ENCODE results near the gene NPNT.

NPNT gene

DNA sequence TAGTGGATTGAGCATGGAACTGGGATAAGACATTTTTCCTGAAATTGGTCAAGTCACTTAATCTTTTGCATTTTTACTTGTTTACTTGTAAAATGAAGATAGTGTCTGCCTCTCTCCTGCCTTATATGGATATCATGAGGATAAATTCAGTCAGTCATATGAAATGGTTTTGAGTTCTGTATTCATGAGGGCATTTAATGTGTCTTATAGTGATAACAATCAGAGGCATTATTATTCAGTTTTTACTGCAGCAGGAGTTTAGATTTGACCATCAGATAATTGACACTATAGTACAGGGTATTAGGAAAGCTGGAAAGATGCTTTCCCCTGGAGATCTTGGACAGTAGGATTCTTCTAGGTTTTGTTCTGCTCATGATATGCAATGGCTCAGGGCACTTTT lies 26.0 kb downstream of the NPNT start:
- DNase-seq, result no peak

DNA sequence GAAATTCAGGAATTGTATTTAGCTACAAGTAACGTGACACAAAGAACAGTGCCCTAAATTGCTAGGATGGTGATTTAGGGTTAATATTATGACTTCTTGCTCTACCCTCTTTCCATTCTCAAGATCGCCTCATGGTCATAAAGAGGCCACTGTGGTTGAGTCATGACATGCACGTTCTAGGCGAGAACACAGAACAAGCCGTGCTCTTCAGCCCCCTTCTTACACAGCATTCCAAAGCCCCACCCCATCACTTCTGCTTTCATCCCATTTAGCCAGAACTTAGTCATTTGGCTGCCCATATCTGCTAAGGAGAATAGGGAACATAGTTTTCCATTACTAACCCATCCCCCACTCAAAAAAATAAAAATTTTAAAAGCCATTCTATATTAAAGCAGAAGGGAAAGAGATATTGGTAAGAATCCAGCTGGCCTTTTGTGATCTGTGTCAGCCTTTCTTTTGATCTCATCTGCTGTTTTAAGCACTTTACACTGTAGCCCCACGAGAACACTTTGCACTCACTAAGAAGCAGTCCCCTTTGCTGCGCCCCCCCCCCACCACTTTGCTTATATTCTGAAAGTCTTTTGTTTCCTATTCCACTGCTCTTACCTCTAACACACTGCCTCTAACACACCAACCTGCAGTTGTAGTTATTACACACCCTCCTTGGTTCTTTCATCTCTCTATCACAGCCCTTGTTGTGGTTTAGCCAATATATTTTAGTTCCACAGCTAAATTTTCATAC lies 28.4 kb downstream of the NPNT start:
- DNase-seq, result no peak

DNA sequence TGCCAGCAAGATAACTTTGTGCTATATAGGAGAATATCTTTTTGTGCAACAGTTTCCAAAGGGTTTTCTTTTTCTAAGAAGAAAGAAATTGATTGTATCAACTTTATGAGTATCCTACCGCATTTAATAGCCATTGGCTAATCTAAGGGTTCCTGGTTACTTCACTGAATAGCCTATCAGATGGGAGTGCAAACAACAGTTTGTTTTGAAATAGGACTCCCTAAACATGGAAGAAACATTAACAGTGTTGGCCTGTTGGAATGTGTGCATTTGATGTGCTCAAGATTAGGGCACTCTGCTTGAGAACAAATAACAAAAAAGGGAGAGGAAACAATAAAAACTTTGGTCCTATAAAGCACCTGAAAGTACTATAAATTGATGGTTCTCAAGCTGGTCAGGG lies 29.1 kb downstream of the NPNT start:
- DNase-seq, result no peak

DNA sequence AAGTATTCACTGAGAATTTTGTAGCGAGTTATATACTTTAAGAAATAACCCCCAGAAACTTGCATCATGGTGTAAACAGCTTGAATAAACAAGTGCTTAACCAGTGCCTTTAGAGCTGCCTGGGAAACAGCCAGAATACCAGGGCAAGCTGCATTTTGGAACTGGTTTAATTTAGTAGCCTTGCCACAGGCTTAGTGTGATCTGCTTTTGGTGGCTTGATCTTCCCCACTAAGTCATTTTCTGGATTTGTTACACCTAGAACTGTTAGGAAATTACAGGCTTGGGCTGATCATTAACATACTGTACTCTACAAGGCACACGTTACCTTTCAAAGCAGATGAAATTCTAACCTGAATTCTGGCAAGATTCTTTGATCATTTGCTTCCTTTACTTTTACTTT lies 35.4 kb downstream of the NPNT start:
- no peak for DNase-seq

DNA sequence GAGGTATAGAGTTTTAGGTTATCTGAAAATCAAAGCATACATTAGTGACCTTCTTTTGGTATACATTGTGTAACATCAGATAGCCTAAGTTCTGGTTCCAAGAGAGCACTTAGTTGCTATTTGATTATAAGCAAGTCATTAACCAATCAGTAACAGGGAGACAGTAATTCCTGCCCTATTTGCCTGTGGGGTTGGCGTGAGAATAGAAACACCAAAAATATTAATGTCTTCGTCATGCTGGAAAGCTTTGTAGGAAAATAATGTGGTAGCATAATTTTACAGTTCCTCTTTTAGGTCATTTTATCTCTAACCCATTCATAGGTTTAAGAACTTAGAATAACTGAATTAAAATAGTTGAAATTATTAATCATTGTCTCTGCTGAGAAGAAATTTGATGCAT lies 37.8 kb downstream of the NPNT start:
- DNase-seq, result no peak

DNA sequence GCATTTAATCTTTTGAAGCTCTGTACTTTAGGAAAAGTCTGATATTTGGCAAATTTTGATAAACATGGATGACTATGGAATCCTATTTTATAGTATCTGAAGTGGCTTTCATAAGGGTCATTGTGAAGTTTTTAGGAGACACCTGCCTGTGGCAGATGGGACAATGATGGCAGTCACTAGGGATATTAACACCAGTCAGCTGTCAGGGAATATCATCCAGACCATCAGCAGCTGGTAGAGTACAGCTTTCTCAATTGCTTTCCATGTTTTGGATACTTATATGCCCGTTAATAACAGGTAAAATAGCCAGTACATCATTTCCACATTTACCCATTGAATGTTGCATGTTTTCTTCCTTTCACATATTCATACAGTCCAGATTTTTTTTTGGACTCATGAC lies 39.1 kb downstream of the NPNT start:
- DNase-seq, result no peak

DNA sequence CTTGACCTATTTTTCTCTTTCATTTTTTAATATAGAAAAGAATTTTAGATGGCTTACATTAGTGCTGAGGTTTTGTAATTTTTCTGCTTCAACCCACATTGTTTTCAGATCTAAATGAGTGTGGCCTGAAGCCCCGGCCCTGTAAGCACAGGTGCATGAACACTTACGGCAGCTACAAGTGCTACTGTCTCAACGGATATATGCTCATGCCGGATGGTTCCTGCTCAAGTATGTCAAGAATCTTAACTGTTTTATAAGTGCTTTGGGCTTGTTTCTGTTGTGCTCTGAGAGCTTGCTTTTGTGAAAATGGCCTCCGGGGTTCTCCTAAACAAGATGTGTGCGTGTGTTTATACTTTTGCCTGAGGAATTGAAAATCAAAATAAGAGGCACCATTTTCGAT lies 41.6 kb downstream of the NPNT start:
- DNase-seq, result peak; percentile 0

DNA sequence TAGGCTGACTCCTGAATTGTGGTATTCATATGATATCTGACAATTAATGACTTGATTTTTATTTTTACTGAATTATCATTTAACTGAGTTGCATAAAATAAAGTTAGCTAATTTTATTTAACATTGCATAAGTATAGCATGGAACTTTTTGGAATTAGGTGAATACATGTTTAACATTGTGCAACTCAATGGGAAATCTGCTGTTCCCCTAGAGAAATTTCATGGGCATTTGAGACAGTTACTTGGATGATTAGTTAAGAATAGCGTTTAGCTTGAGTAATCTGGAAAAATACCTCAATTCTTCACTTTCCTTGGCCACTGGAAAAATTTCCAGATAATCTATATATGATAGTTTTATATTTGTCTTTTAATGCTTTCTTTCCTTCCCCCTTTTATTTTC lies 42.5 kb downstream of the NPNT start:
- DNase-seq, result no peak

DNA sequence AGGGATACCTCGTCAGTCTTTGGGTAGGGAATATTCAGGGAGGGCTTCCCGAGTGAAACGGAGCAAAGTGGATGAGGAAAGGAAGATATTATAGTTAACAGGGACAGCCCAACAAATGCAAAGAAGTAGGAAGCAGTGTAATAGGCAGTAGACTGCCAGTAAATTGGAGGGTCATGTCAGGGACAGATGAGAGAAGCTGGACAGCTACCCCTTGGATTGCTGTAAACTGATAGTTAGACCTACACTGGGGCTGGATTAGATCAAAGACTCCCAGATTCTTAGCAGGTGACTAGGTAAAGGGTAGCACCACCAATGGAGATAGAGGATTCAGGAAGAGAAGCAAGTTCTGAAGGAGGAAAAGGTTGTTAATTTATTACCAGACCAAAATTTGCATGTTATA lies 48.0 kb downstream of the NPNT start:
- no peak for DNase-seq

DNA sequence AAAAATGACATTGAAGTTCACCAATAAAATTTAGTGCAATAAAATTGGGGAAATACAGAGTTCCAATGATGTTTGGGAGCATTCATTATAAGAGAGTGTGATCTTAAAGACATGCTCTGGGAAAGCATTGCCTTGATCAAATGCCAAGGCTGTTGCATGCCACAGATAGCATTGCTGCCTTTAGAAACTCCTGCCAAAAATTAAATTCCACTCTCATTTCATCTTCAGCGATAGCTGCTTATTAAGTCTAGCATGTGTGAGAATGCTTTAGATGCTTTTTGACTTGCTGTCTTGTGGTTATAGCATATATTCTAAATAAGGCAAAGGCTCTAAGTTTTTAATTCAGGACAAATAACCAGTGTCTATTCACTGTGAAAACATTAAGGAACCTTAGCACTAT lies 49.3 kb downstream of the NPNT start:
- DNase-seq, result no peak

DNA sequence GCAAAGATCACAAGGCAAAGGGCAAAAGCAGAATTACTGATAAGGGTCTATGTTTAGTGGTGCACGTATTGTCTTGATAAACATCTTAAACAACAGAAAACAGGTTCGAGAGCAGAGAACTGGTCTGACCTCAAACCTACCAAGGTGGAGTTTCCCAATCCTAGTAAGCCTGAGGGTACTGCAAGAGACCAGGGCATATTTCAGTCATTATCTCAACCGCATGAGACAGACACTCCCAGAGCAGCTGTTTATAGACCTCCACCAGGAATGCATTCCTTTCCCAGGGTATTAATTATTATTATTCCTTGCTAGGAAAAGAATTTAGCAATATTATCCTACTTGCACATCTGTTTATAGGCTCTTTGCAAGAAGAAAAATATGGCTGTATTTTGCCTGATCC lies 51.5 kb downstream of the NPNT start:
- DNase-seq, result no peak

DNA sequence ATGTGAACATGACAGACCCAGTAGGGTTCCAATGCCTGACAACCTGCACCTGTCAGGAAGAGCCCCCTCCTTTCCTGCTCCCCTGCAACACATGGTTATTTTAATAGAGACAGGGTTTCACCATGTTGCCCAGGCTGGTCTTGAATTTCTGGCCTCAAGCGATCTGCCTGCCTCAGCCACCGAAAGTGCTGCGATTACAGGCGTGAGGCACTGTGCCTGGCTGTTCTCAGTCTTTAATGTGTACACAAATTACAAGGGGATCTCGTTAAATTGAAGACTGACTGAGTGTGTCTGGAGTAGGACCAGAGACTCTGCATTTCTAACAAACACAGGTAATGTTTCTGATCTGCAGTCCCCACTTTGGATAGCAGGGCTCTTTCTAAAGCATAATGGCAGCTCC lies 55.4 kb downstream of the NPNT start:
- DNase-seq, result no peak

DNA sequence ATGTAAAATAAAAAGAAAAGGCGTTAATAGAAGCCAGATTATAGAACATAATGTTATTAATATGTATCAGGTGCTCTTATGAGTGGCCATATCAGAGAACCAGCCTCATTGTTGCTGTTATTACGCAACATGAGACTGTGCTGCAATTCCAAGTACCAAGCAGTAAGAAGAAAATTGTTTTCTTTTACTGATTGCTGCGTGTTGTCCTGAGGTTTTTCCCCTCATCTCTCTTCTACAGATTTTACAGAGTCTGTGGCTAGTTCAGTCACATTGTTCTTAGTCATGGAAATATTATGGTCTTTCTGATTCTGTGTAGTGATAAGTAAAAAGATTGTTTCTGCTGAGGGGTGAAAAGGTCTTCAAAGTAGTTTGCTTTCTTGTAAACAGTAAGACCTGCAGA lies 55.9 kb downstream of the NPNT start:
- no peak for DNase-seq

DNA sequence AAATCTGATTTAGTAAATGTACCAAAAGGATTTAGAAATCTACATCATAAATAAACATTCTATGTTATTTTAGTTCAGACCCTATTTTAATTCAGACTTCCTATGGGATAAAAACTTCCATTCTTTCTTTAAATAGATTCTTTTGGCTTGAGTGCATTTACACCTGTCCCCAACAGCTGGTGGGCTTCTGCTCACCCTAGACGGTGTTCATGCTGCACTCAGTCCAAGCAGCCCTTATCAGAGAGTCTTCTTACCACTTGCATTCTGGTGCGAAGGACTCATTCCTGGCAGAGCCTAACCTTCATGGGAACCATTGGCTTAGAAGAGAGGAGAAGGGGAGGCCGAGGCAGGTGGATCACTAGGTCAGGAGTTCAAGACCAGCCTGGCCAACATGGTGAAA lies 57.3 kb downstream of the NPNT start:
- DNase-seq, result no peak

DNA sequence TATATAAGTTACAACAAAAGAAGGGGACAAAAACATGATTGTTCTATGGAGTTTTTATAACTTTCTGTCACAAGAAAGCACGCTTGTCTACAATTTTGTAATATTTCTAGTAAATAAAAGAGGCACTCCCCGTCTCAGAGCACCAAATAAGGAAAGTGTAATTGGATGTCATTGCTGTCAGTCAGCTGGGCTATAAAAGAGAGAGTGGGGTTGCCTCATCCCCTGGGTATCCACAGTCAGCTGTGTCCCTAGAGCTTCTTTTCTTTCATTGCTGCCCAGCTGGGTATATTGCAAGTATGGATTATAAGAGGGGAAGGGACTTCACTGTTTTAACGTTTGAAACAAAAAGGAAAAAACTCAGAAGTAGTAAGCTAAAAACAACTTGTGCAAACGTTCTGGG lies 61.3 kb downstream of the NPNT start:
- DNase-seq, result no peak

DNA sequence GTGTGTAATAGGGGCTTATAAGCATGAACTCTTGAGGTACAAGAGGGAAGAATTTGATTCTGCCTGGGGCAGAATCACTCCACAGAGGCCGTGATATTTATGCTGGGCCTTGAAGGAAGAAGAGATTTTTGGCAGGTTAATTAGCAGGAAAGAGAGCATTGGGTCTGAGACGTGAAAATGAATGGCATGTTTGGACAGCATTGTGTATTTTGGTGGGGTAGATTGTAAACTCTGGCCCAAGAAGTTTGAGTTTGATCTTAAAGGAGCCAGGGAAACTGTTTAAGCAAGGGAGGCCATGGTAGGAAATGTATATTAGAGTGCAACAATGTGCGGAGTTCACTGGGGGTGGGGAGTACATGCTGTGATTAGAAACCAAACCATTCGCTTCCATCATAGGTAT lies 62.4 kb downstream of the NPNT start:
- no peak for DNase-seq

DNA sequence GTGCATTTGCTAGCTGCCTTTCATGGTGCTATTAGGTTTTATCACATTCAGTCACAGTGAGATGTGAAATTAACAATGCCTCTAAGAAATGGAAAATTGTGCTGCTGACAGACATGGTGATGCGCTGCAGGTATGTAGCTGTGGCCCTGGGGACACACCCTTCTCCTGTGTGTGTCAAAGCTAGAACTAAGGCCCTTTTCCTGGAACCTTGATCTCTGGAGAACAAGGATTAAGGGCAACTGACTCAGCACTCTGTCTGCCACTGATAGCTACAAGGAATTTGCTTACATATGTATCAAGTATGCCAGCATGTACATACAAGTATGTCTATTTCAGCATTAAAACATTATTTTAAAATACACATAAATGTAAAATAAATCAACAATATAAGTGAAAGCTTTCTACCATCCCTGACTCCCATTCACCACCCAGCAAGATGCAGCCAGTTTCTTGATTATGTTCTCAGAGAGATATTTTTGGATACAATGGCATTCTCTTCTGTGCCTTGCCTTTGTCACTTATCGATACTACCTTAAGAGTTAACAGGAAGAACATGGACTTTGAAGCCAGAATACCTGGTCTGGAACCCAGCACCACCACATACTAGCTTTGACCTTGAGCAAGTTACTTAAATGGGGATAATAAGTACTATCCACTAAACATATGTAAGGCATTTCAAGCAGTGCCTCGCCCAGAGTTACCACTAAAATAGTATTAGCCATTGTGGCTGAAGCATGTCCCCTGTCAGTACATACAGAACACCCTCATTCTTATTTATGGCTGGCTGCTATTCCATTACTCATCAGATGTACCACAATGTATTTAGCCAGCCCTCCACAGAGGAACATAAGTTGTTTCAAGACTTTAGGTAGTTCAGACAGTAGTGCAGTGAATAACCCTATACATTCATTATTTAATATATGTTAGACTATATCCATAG lies 68.5 kb downstream of the NPNT start:
- no peak for DNase-seq

DNA sequence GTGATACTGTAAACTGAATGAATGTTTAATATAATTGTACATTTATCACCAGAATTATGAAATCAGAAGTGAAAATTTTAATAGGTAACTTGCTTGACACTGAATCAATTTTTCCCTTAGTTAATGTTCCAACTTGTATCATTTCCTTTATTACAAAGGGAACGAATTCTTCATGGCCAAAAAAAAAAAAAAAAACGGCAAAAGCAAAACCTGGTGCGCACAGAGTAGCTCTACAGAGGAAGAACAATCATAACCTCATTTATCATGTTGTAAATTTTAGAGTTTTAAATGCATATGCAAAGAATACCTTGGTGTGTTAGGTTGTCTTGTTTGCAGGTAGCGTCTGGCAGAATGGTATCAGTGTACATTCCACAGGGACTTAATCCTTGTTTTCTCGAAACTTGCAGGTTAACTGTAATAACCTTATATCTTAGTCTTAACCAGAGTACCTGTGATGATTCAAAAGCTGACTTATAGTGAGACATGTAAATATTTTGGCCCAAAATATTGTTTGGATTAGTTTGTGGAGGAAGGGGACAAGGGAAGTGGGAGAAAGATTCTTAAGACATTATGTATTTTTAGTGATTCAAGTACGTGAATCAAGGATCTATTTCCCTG lies 70.0 kb downstream of the NPNT start:
- no peak for DNase-seq

DNA sequence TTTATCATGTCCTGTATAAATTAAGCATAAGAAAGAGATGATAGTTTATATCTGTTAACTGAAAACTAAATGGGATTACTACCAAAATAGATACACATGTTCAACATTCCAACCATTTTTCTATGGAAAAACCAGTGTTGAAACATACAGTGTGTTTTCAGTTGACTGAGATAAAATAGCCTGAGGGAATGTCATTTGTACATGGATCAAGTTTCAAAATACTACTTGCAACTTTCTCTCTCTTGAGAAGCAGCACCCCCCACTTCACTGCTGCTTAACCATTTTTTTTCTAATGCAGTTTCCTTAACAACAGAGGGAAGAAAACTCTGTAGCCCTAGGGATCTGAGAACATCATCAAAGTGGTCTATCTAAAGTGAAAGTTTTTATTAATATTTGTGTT lies 70.8 kb downstream of the NPNT start:
- no peak for DNase-seq

DNA sequence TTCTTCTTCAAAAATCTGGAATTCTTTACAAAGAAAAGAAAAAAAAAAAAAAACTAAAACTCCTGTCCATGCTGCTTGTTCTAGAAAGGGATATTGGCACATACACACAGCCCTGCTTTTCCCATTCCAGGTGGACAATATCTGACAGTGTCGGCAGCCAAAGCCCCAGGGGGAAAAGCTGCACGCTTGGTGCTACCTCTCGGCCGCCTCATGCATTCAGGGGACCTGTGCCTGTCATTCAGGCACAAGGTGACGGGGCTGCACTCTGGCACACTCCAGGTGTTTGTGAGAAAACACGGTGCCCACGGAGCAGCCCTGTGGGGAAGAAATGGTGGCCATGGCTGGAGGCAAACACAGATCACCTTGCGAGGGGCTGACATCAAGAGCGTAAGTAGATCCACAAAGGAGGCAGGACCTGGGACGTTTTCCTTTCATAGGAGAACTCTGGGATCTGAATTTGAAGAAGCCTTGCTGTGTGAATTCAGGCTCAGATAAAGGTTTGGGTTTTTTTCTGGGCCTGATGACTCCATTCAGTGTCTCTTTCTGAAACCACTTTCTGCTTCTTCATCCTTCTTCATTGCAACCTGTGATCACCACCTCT lies 71.9 kb downstream of the NPNT start:
- DNase-seq, result no peak

DNA sequence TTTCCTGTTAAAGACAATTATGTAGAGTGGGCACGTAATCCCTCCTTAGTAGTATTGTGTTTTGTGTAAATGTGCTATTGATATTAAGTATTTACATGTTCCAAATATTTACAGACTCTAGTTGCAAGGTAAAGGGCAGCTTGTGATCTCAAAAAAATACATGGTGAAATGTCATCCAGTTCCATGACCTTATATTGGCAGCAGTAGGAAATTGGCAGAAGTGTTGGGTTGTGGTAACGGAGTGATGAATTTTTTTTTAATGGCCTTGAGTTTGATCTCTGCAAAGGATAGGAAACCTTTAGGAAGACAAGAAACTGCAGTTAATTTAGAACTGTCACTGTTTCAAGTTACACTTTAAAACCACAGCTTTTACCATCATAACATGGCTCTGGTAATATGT lies 74.3 kb downstream of the NPNT start:
- no peak for DNase-seq

DNA sequence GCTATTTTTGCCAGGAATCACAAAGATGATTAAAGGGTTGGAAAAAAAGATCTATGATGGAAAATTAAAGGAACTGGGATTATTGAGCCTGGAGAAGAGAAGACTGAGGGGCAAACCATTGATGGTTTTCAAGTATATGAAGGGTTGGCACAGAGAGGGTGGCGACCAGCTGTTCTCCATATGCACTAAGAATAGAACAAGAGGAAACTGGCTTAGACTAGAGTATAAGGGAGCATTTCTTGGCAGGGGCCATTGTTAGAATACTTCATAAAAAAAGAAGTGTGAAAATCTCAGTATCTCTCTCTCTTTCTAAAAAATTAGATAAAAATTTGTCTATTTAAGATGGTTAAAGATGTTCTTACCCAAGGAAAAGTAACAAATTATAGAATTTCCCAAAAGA lies 75.1 kb downstream of the NPNT start:
- DNase-seq, result no peak

DNA sequence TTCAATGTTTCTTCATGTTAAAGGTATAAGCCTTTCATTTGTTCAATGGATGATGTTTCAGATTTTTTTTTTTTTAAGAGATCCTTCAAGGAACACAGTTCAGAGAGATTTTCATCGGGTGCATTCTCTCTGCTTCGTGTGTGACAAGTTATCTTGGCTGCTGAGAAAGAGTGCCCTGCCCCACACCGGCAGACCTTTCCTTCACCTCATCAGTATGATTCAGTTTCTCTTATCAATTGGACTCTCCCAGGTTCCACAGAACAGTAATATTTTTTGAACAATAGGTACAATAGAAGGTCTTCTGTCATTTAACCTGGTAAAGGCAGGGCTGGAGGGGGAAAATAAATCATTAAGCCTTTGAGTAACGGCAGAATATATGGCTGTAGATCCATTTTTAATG lies 75.8 kb downstream of the NPNT start:
- no peak for DNase-seq

All from DMS79 treated with DMSO at 0.1 percent for 48 hours (cell line).